Cerebellar nuclear complex (tissue), 1 donor: ENCODE data around the gene NPEPL1.

ENCODE experiments used
- DNase-seq, 2 experiments: peaks; one replicate each; lab custom pipeline; 2025; lab: John Stamatoyannopoulos, UW

Gene NPEPL1

GRCh38 chr20:58702161-58702510 lies 9.5 kb downstream of the NPEPL1 start:
- DNase-seq, result no peak

GRCh38 chr20:58702859-58703648 lies 10.5 kb downstream of the NPEPL1 start:
- DNase-seq, result no peak

- DNase-seq, result no peak
These were observed 11.3 kb downstream of the NPEPL1 start for GRCh38 chr20:58703765-58704371.

GRCh38 chr20:58705208-58705926 lies 12.8 kb downstream of the NPEPL1 start:
- DNase-seq, result no peak

- no peak for DNase-seq
These were observed 13.7 kb downstream of the NPEPL1 start for GRCh38 chr20:58706150-58706892.

- DNase-seq, result no peak
These were observed 14.5 kb downstream of the NPEPL1 start for GRCh38 chr20:58706975-58707681.

GRCh38 chr20:58707770-58708169 lies 15.2 kb downstream of the NPEPL1 start:
- DNase-seq, result no peak

GRCh38 chr20:58708246-58708931 lies 15.8 kb downstream of the NPEPL1 start:
- DNase-seq, result no peak

GRCh38 chr20:58709013-58709702 lies 16.6 kb downstream of the NPEPL1 start:
- DNase-seq, result no peak

- DNase-seq, result no peak
These were observed 17.1 kb downstream of the NPEPL1 start for GRCh38 chr20:58709703-58710039.

- no peak for DNase-seq
These were observed 18.1 kb downstream of the NPEPL1 start for GRCh38 chr20:58710481-58711265.

GRCh38 chr20:58711266-58712051 lies 18.9 kb downstream of the NPEPL1 start:
- DNase-seq, result no peak

GRCh38 chr20:58712151-58712791 lies 19.7 kb downstream of the NPEPL1 start:
- DNase-seq, result no peak

GRCh38 chr20:58712806-58713731 lies 20.5 kb downstream of the NPEPL1 start:
- no peak for DNase-seq

- DNase-seq, result no peak
These were observed 21.3 kb downstream of the NPEPL1 start for GRCh38 chr20:58713801-58714339.

- DNase-seq, result no peak
These were observed 21.8 kb downstream of the NPEPL1 start for GRCh38 chr20:58714340-58714922.

GRCh38 chr20:58714923-58715351 lies 22.3 kb downstream of the NPEPL1 start:
- no peak for DNase-seq
